HUES64 (cell line): ENCODE data around the gene BRAF.

ENCODE experiments used
- H3K27ac ChIP-seq: 2 replicates; pipeline ENCODE4 v1.7.0; 2013; ENCODE audit warnings: low read depth, low read length, inconsistent platforms
- H3K27me3 ChIP-seq: 2 replicates; pipeline ENCODE4 v1.6.1; 2013; ENCODE audit warnings: mild to moderate bottlenecking, low read length; ENCODE audit not compliant: insufficient read depth
- H3K36me3 ChIP-seq: 2 replicates; pipeline ENCODE4 v1.6.1; 2013; ENCODE audit warnings: mild to moderate bottlenecking, low read length; ENCODE audit not compliant: insufficient read depth
- H3K4me1 ChIP-seq: 2 replicates; pipeline ENCODE4 v1.6.1; 2013; ENCODE audit warnings: mild to moderate bottlenecking, low read length, moderate library complexity; ENCODE audit not compliant: insufficient read depth
- H3K4me3 ChIP-seq: 2 replicates; pipeline ENCODE4 v1.5.1; 2013; ENCODE audit warnings: mild to moderate bottlenecking, low read length, moderate library complexity
- H3K9ac ChIP-seq: 2 replicates; pipeline ENCODE4 v1.6.1; 2013; ENCODE audit warnings: mild to moderate bottlenecking, low read depth, low read length
- H3K9me3 ChIP-seq: 2 replicates; pipeline ENCODE4 v1.6.1; 2013; ENCODE audit warnings: low read depth, low read length; ENCODE audit not compliant: insufficient read depth
- WGBS: fragments of 150-250, 120-280 bp; methylation state at CpG from one replicate; pipeline ENCODE4 v1.1.7; 2013; ENCODE audit warnings: missing lambda C conversion rate; 5-methylcytosine and 5-hydroxymethylcytosine counted together

Gene BRAF

GRCh38 chr7:140689199-140690152 is 235.3 kb downstream of the BRAF start:
- WGBS, result 94% methylated on average over 16 of the region's 16 CpGs
- Histone ChIP-seq H3K27ac (no peak overlapping the region), H3K36me3 (no peaks in the 10 kb centered on the region), H3K27me3 (no peaks in the 10 kb centered on the region), H3K4me1 (no peaks in the 10 kb centered on the region), H3K9ac (no peak overlapping the region), H3K4me3 (no peak overlapping the region), H3K9me3 (no peaks in the 10 kb centered on the region)

- Histone ChIP-seq H3K27ac (no peak overlapping the region), H3K36me3 (no peaks in the 10 kb centered on the region), H3K9ac (no peak overlapping the region), H3K9me3 (no peaks in the 10 kb centered on the region), H3K27me3 (no peaks in the 10 kb centered on the region), H3K4me3 (no peak overlapping the region), H3K4me1 (no peaks in the 10 kb centered on the region)
- WGBS, result 90% methylated on average over 6 of the region's 6 CpGs
These were observed 236.4 kb downstream of the BRAF start for GRCh38 chr7:140688341-140688740.

DNA sequence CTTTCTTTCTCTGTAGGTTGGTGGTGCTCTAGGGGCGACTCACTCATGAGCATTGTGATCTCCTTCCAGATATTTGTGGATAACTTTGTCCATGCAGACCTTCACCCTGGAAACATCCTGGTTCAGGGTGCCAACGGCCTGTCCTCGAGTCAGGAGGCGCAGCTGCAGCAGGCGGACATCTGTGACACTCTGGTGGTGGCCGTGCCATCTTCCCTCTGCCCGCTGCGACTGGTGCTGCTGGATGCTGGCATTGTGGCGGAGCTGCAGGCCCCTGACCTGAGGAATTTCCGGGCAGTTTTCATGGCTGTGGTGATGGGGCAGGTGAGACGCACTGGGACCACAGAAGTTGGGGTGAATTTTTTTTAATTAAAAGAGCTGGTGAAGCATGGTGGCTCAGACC is 237.8 kb downstream of the BRAF start:
- Histone ChIP-seq H3K4me3 (no peak overlapping the region), H3K4me1 (no peaks in the 10 kb centered on the region), H3K9me3 (no peaks in the 10 kb centered on the region), H3K27ac (no peak overlapping the region), H3K36me3 (no peaks in the 10 kb centered on the region), H3K9ac (no peak overlapping the region), H3K27me3 (no peaks in the 10 kb centered on the region)
- 94% methylated on average over 11 of the region's 11 CpGs for WGBS

DNA sequence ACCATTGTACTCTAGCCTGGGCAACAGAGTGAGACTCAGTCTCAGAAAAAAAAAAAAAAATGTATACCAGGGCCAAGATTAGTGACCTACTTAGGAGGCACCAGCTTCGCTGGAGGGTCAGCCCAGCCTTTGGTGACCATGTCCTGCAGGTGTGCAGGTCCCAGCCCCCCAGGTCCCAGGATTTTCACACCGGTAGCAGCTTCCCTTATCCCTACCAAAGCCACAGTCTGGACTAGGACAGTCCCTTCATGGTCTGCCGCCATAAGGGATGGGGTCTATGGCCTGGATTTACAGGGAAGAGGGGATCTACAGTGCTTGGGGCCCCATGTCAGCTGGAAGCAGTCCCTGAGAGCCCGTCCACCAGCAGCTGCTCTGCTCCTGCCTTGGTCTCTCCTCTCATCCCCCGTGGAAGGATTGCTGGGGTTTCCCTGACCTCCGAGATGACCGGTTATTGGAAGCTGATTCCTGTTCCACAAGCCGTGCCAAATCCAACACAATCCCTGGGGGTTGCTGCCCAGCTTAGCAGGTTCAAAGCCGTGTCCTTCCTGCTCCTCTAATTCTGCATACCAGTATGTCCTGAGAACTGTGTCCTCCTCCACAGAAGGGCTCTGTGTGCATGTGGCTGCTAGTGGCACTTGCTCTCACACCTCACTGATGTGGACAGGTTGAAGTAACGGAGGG is 239.2 kb downstream of the BRAF start:
- no peaks in the 10 kb centered on the region for H3K9me3 ChIP-seq
- WGBS, result 93% methylated on average over 10 of the region's 10 CpGs
- no peaks in the 10 kb centered on the region; the same call in 1 of the 2 replicates for H3K36me3 ChIP-seq
- no peaks in the 10 kb centered on the region for H3K27me3 ChIP-seq
- no peak overlapping the region for H3K27ac ChIP-seq
- no peak overlapping the region for H3K4me3 ChIP-seq
- no peak overlapping the region for H3K9ac ChIP-seq
- no peaks in the 10 kb centered on the region for H3K4me1 ChIP-seq

DNA sequence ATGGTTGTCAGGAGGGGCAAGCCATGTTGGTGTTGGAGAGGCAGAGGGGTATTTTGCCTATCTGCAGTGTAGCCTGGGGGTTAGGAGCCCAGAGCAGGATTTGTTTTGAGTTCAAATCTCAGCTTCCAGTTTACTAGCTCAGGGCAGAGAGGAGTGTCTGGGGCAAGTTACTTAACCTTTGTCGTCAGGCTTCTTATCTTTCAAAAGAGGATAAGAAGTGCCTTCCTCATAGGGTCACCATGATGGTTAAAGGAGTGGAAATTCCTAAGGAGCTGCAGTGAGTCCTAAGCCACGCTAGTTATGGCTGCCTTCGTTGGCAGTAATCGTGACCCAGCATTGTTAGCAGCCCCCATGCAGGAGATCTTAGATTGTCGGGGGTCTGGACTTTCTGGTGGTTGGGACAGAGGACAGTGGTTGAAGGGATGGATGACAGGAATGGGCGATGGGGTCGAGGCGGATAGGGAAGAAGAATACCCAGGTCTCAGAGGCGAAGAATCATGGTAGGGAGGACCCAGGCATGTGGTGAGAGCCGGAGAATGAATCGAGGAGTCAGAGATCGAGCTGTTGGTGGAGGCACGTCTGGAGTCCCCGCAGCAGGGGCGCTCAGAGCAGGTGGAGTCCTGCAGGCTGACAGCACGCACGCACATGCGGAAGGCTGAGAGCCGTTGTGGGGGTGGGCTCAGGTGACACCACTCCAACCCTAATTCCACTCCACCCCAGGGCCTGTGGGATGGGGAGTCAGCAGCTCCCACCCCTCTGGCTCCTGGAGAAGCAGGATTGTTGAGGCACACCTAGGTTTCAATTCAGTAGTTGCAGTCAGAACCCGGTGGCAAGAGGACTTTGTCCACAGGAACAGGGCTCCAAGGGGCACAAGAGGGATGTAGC is 240.4 kb downstream of the BRAF start:
- H3K9me3 ChIP-seq, result no peaks in the 10 kb centered on the region
- H3K4me3 ChIP-seq, result no peak overlapping the region
- no peaks in the 10 kb centered on the region for H3K4me1 ChIP-seq
- WGBS, result 95% methylated on average over 20 of the region's 20 CpGs
- no peaks in the 10 kb centered on the region; the same call in 1 of the 2 replicates for H3K36me3 ChIP-seq
- no peak overlapping the region for H3K9ac ChIP-seq
- H3K27me3 ChIP-seq, result no peaks in the 10 kb centered on the region
- no peak overlapping the region for H3K27ac ChIP-seq

- Histone ChIP-seq H3K36me3 (no peaks in the 10 kb centered on the region; the same call in 1 of the 2 replicates), H3K9ac (no peak overlapping the region), H3K9me3 (no peaks in the 10 kb centered on the region), H3K27ac (no peak overlapping the region), H3K27me3 (no peaks in the 10 kb centered on the region), H3K4me1 (no peaks in the 10 kb centered on the region), H3K4me3 (no peak overlapping the region)
- WGBS, result 93% methylated on average over 3 of the region's 3 CpGs
These were observed 241.1 kb downstream of the BRAF start for GRCh38 chr7:140683657-140684056.

DNA sequence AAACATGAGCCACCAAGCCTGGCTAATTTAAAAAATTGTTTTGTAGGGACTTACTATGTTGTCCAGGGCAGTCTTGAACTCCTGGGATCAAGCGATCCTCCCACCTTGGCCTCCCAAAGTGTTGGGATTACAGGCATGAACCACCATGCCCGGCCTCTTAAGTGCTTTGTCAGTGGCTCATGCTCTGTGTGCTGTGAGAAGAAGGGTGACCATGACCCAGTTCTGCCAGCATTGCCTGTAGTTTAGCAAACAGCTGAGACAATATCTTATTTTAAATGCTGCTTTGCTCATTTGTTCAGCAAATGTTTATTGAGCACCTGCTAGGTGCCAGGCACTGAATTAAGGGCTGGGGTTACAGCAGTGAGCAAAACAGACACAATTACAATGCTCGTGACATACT is 243.0 kb downstream of the BRAF start:
- Histone ChIP-seq H3K27ac (no peak overlapping the region), H3K27me3 (no peaks in the 10 kb centered on the region), H3K9me3 (no peaks in the 10 kb centered on the region), H3K9ac (no peak overlapping the region), H3K4me3 (no peak overlapping the region), H3K4me1 (no peaks in the 10 kb centered on the region), H3K36me3 (no peaks in the 10 kb centered on the region; the same call in 1 of the 2 replicates)
- WGBS, result 94% methylated on average over 3 of the region's 3 CpGs

- Histone ChIP-seq H3K4me3 (no peak overlapping the region), H3K27me3 (no peaks in the 10 kb centered on the region), H3K27ac (no peak overlapping the region), H3K9me3 (no peaks in the 10 kb centered on the region), H3K36me3 (no peaks in the 10 kb centered on the region; the same call in 1 of the 2 replicates), H3K4me1 (no peaks in the 10 kb centered on the region), H3K9ac (no peak overlapping the region)
- WGBS, result 91% methylated on average over 7 of the region's 7 CpGs
These were observed 243.8 kb downstream of the BRAF start for GRCh38 chr7:140680886-140681285.

- Histone ChIP-seq H3K27ac (no peak overlapping the region), H3K4me1 (no peaks in the 10 kb centered on the region), H3K27me3 (peaks cover 5% of the 10 kb centered on the region), H3K9ac (no peak overlapping the region), H3K4me3 (no peak overlapping the region), H3K36me3 (no peaks in the 10 kb centered on the region; the same call in 1 of the 2 replicates), H3K9me3 (no peaks in the 10 kb centered on the region)
- WGBS, result 96% methylated on average over 9 of the region's 9 CpGs
These were observed 245.5 kb downstream of the BRAF start for GRCh38 chr7:140679186-140679585.

GRCh38 chr7:140678816-140679130 is 246.0 kb downstream of the BRAF start:
- WGBS, result 90% methylated on average over 7 of the region's 7 CpGs
- Histone ChIP-seq H3K27me3 (peaks cover 9% of the 10 kb centered on the region), H3K4me1 (no peaks in the 10 kb centered on the region), H3K27ac (no peak overlapping the region), H3K9ac (no peak overlapping the region), H3K36me3 (no peaks in the 10 kb centered on the region; the same call in 1 of the 2 replicates), H3K4me3 (no peak overlapping the region), H3K9me3 (no peaks in the 10 kb centered on the region)
